ENCODE results near the gene NUFIP1.
"Not testable (repeated sequence)": the region's sequence is repeated elsewhere in the genome, so short reads cannot be mapped to it uniquely, and the experiment has no call there.

Gene NUFIP1

GRCh38 chr13:44919104-44919804, 70.0 kb downstream of the NUFIP1 start:
- no peak for DNase-seq

GRCh38 chr13:44918326-44919103, 70.8 kb downstream of the NUFIP1 start:
- DNase-seq, result no peak

- no peak for DNase-seq
Measured at GRCh38 chr13:44917589-44918325, 71.5 kb downstream of the NUFIP1 start.

- DNase-seq, result no peak
Measured at GRCh38 chr13:44912278-44913016, 76.8 kb downstream of the NUFIP1 start.

- no peak for DNase-seq
Measured at GRCh38 chr13:44908712-44909111, 80.6 kb downstream of the NUFIP1 start.

- no peak for DNase-seq
Measured at GRCh38 chr13:44908266-44908665, 81.0 kb downstream of the NUFIP1 start.

- DNase-seq, result no peak
Measured at GRCh38 chr13:44906713-44907112, 82.6 kb downstream of the NUFIP1 start.

- DNase-seq, result no peak
Measured at GRCh38 chr13:44906230-44906629, 83.0 kb downstream of the NUFIP1 start.

- no peak for DNase-seq
Measured at GRCh38 chr13:44905556-44905955, 83.7 kb downstream of the NUFIP1 start.

- DNase-seq, result no peak
Measured at GRCh38 chr13:44904967-44905366, 84.3 kb downstream of the NUFIP1 start.

- DNase-seq, result no peak
Measured at GRCh38 chr13:44903574-44903985, 85.7 kb downstream of the NUFIP1 start.

- no peak for DNase-seq
Measured at GRCh38 chr13:44902738-44903137, 86.5 kb downstream of the NUFIP1 start.

- DNase-seq, result peak; percentile 49
Measured at GRCh38 chr13:44899967-44900366, 89.3 kb downstream of the NUFIP1 start.

GRCh38 chr13:44898308-44898707, 91.0 kb downstream of the NUFIP1 start:
- DNase-seq, result not testable (repeated sequence)

GRCh38 chr13:44895953-44896335, 93.3 kb downstream of the NUFIP1 start:
- DNase-seq, result no peak

GRCh38 chr13:44895264-44895952, 93.9 kb downstream of the NUFIP1 start:
- DNase-seq, result no peak

- no peak for DNase-seq
Measured at GRCh38 chr13:44894001-44894770, 95.1 kb downstream of the NUFIP1 start.
